MM.1S (cell line): ENCODE data around the gene FGFR2.
"Not testable (repeated sequence)": the region's sequence is repeated elsewhere in the genome, so short reads cannot be mapped to it uniquely, and the experiment has no call there.

Source experiments
- DNase-seq: peaks from one replicate; pipeline ENCODE4 v3.0.0-alpha.2; 2015
- H2AFZ ChIP-seq: fragments of 300-600 bp; sonication (generic); 2 replicates; pipeline ENCODE4 v1.6.0; 2016; ENCODE audit warnings: antibody characterized with exemption, low read length
- H3F3A ChIP-seq: fragments of 300-600 bp; sonication (generic); 2 replicates; pipeline ENCODE4 v1.6.1; 2016; ENCODE audit warnings: mild to moderate bottlenecking, antibody characterized with exemption, low read length, moderate library complexity, mixed read lengths; ENCODE audit not compliant: insufficient read depth
- H3K27ac ChIP-seq: fragments of 300-600 bp; sonication (generic); 2 replicates; pipeline ENCODE4 v1.5.1; 2016; ENCODE audit warnings: mild to moderate bottlenecking, low read length
- H3K27me3 ChIP-seq: fragments of 300-600 bp; sonication (generic); replicated peaks from 2 replicates; pipeline ENCODE4 v1.6.0; 2016; ENCODE audit warnings: low read length; ENCODE audit not compliant: insufficient read depth
- H3K36me3 ChIP-seq: fragments of 300-600 bp; sonication (generic); replicated peaks from 2 replicates; pipeline ENCODE4 v1.6.1; 2016; ENCODE audit warnings: mild to moderate bottlenecking, low read length, mixed read lengths; ENCODE audit not compliant: insufficient read depth
- H3K4me1 ChIP-seq: fragments of 300-600 bp; sonication (generic); 2 replicates; pipeline ENCODE4 v1.6.1; 2016; ENCODE audit warnings: low read length, mixed read lengths
- H3K4me2 ChIP-seq: fragments of 300-600 bp; sonication (generic); 2 replicates; pipeline ENCODE4 v1.6.0; 2016; ENCODE audit warnings: low read depth, low read length
- H3K4me3 ChIP-seq: fragments of 300-600 bp; sonication (generic); 2 replicates; pipeline ENCODE4 v1.5.1; 2016; ENCODE audit warnings: low read length, mixed read lengths
- H3K79me2 ChIP-seq: fragments of 300-600 bp; sonication (generic); 2 replicates; pipeline ENCODE4 v1.6.1; 2016; ENCODE audit warnings: mixed run types, low read length, mixed read lengths
- H3K9ac ChIP-seq: fragments of 300-600 bp; sonication (generic); 2 replicates; pipeline ENCODE4 v1.6.1; 2016; ENCODE audit warnings: low read length, mixed read lengths
- H3K9me2 ChIP-seq: fragments of 300-600 bp; sonication (generic); replicated peaks from 2 replicates; pipeline ENCODE4 v1.6.1; 2016; ENCODE audit warnings: mild to moderate bottlenecking, low read length, mixed read lengths; ENCODE audit not compliant: insufficient read depth
- H3K9me3 ChIP-seq: fragments of 300-600 bp; sonication (generic); replicated peaks from 2 replicates; pipeline ENCODE4 v1.6.1; 2016; ENCODE audit warnings: mild to moderate bottlenecking, low read length, mixed read lengths; ENCODE audit not compliant: insufficient read depth
- H4K20me1 ChIP-seq: fragments of 300-600 bp; sonication (generic); 2 replicates; pipeline ENCODE4 v1.6.1; 2016; ENCODE audit warnings: mild to moderate bottlenecking, low read length, moderate library complexity, mixed read lengths; ENCODE audit not compliant: insufficient read depth
- CTCF ChIP-seq: fragments of 300-600 bp; sonication (generic); IDR thresholded peaks from 2 replicates; pipeline ENCODE4 v1.5.1; 2016; ENCODE audit warnings: antibody characterized with exemption, low read length, mixed read lengths
- EZH2 ChIP-seq: fragments of 300-600 bp; sonication (generic); optimal IDR thresholded peaks from 2 replicates; pipeline ENCODE3; 2017; ENCODE audit warnings: low read depth, mild to moderate bottlenecking, antibody characterized with exemption, low read length, mixed read lengths
- EZH2phosphoT487 ChIP-seq: fragments of 300-600 bp; sonication (generic); IDR thresholded peaks from 2 replicates; pipeline ENCODE4 v1.6.1; 2018; ENCODE audit warnings: antibody characterized with exemption, low read length

Gene FGFR2

GRCh38 chr10:121556918-121557573 lies 41.2 kb downstream of the FGFR2 start:
- Histone ChIP-seq H3K4me1 (peaks cover 20% of the 10 kb centered on the region), H3K4me2 (0 out of 2 replicates have a peak overlapping the region, but pooled peaks have one; percentile 29), H3K9me3 (no peaks in the 10 kb centered on the region), H3K4me3 (no peak overlapping the region), H3K9ac (no peak overlapping the region), H3K27me3 (no peaks in the 10 kb centered on the region), H3K79me2 (no peaks in the 10 kb centered on the region), H3K36me3 (no peaks in the 10 kb centered on the region), H2AFZ (no peak overlapping the region), H3K27ac (no peak overlapping the region; the same call in 1 of the 2 replicates), H3F3A (no peaks in the 10 kb centered on the region), H4K20me1 (no peaks in the 10 kb centered on the region), H3K9me2 (no peaks in the 10 kb centered on the region)
- peak; percentile 6 for DNase-seq
- no peak for TF ChIP-seq CTCF
- no peak for TF ChIP-seq EZH2phosphoT487
- TF ChIP-seq EZH2, result no peak

GRCh38 chr10:121556455-121556854 lies 41.8 kb downstream of the FGFR2 start:
- Histone ChIP-seq H3K4me1 (peaks cover 20% of the 10 kb centered on the region), H3K27ac (no peak overlapping the region; the same call in 1 of the 2 replicates), H3K9me2 (no peaks in the 10 kb centered on the region), H3K4me2 (0 out of 2 replicates have a peak overlapping the region, but pooled peaks have one; percentile 29), H4K20me1 (no peaks in the 10 kb centered on the region), H3K79me2 (no peaks in the 10 kb centered on the region), H3K9me3 (no peaks in the 10 kb centered on the region), H3K4me3 (no peak overlapping the region), H3K9ac (no peak overlapping the region), H2AFZ (no peak overlapping the region), H3K36me3 (no peaks in the 10 kb centered on the region), H3F3A (no peaks in the 10 kb centered on the region), H3K27me3 (no peaks in the 10 kb centered on the region)
- no peak for TF ChIP-seq EZH2phosphoT487
- no peak for DNase-seq

- H3K9me2 ChIP-seq, H3K4me2 ChIP-seq, DNase-seq, H3K79me2 ChIP-seq, H2AFZ ChIP-seq, H3K27ac ChIP-seq, H3K36me3 ChIP-seq, H3K27me3 ChIP-seq, H3F3A ChIP-seq, H3K9me3 ChIP-seq, H4K20me1 ChIP-seq, H3K4me3 ChIP-seq, H3K9ac ChIP-seq: not testable (repeated sequence)
- peaks cover 19% of the 10 kb centered on the region for H3K4me1 ChIP-seq
Observed at GRCh38 chr10:121554916-121555315, 43.3 kb downstream of the FGFR2 start.

GRCh38 chr10:121553511-121554264 lies 44.6 kb downstream of the FGFR2 start:
- TF ChIP-seq EZH2 (no peak), EZH2phosphoT487 (no peak), CTCF (no peak)
- H3K79me2 ChIP-seq, result no peaks in the 10 kb centered on the region
- no peak overlapping the region for H3K27ac ChIP-seq

More at GRCh38 chr10:121553511-121554264, 44.6 kb downstream of the FGFR2 start:
- H3K27me3 ChIP-seq, result no peaks in the 10 kb centered on the region
- no peak overlapping the region for H3K4me3 ChIP-seq
- no peaks in the 10 kb centered on the region for H4K20me1 ChIP-seq
- no peaks in the 10 kb centered on the region for H3F3A ChIP-seq
- no peaks in the 10 kb centered on the region for H3K36me3 ChIP-seq
- no peak overlapping the region for H2AFZ ChIP-seq
- H3K4me1 ChIP-seq, result peaks cover 13% of the 10 kb centered on the region
- H3K9ac ChIP-seq, result no peak overlapping the region
- DNase-seq, result no peak
- no peaks in the 10 kb centered on the region for H3K9me3 ChIP-seq
- no peaks in the 10 kb centered on the region for H3K9me2 ChIP-seq
- no peak overlapping the region for H3K4me2 ChIP-seq
